M059J (cell line): ENCODE data around the gene CFDP1. TPM values are rescaled to one million over a fixed set of nuclear protein-coding genes. Genes with fewer than 3 reads are reported as not detected.

Source experiments
- DNase-seq: peaks from one replicate; pipeline ENCODE4 v3.0.0-alpha.2; 2012; ENCODE audit warnings: low read depth
- total RNA-seq: library from RNA; depleted of rRNA; stranded (reverse); fragments of >200 nt; shearing (Covaris generic); gene quantifications from 2 replicates; pipeline ENCODE4 v1.2.3, GENCODE V29; 2014

Gene CFDP1
- total RNA-seq, 1 experiment from 2014 or later: 111 TPM

DNA sequence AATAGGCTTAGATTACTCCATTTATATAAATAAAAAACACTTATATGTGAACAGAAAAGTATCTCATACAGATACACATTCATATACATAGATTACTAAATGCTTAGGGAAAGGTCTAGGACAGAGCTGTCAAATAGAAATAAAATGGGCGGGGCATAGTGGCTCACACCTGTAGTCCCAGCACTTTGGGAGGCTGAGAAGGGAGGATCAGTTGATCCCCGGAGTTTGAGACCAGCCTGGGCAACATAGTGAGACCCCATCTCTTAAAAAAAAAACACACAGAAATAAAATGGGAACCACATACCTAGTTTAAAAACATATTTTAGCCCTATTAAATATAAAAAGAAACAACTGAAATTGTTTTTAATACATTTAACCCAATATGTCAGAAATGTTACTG is 58.9 kb downstream of the CFDP1 start:
- no peak for DNase-seq

DNA sequence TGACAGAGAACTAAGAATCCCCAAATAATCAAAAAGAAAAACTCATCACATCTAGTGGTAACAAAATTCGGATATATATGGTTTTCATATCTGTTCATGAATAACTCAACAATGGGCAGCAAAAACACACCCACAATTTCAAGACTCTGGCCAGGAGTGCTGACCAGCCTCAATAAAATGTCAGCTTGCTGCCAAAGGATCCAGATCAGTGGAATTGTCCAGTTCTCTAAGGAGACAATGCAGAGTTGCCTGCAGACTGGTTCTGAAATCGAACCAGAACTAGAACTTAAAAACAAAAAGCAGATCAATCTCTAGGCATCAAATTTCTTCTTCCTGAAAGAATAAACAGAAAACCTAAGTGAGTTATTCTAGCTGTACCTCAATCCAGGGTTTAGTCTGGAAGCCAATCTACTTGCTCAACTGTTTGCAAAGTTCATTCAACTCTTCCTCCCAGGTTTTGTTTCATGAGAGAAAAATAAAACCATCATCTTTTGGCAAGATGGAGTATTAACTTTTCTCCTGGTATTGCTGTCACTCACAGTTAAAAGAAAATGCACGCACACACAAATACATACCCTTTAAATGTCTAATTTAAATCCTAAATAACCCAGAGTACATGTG is 61.0 kb downstream of the CFDP1 start:
- DNase-seq: no peak

DNA sequence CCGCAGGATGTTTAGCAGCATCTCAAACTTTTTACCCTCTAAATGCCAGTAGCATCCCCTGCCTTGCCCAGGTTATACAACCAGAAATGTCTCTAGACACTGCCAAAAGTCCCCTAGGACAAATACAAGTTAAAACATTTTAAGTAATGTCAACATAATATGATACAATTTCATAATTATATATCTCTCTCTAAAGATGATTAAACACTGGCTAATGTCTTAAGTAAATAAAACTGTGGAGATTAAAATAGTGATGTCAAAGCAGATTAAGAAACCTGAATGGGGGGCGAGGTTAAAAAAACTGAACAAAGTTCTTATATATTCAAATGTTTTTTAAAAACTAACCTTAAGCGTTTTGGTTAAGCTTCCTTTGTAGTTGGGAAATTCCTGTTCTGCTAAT is 62.1 kb downstream of the CFDP1 start:
- DNase-seq: no peak

DNA sequence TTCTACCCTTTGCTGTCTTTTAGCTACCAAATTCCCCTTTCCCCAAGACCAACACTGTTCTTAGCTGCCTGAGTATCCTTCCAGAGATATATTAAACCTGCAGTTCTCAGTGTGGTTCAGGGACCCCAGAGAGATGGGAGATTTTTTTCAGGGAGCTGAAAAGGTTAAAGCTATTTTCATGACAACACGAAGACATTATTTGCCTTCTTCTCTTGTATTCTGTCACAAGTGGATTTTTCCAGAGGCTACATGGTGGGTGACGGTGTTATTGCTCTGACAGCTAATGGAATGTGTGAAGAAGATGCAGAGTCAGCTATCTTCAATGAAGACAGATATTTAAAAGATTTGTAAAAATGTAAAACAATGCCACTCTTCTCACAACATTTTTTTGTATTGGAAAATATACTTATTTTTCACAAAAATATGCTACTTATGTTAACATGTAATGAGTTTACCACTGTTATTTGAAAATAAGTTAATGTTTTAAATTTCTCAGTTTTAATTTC is 69.0 kb downstream of the CFDP1 start:
- no peak for DNase-seq

DNA sequence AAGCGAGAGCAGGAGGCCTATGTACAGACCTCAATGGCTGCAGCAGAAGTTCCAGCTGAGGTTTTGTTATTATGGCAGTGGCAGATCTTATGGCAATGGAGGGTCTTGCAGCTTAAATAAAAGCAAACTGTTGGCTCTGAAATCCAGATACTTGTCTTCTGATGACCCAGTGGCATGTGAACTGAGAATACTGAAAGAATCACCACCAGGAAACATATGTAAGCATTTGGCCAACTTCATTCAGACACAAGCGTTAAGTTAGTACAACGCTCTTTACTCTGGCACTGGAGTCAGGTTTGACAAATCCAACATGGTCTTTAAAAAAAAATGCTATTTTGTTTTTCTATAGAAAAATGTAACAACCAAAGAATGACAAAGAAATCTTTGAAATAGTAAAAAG is 70.5 kb downstream of the CFDP1 start:
- no peak for DNase-seq

DNA sequence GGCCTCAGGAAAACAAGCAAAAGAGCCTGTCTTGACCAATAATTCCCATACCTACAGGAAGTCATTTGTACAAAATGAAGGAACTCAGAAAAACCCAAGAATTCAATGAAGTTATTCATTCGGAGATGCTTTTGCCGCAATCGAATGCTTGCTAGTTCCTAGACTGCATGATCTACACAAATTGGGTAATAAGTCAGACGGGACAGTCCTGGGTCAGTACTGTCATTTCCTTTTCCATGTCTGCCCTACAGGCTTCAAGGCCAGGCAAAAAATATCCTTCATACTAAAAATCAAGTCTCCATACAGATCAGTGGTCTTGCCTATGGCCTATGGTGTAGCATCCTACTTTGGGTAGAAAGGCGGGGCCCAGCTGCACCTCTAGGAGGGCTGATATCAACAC is 71.4 kb downstream of the CFDP1 start:
- no peak for DNase-seq

DNA sequence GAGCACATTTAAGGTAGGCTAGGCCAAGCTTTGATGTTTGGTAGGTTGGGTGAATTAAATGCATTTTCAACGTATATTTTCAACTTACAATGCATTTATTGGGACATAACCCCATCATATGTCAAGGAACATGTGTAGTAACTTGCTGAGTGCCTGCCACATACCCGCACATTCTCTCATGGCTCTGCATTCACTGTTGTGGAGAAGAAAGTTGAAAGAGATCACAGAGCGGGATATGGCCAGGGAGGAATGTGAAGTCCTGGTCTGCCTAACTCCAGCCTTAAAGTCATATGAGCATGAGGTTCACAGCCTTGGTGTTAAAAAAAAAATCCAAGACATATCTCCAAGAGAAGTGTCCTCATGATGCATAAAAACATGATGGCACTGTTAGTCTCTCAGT is 79.1 kb downstream of the CFDP1 start:
- no peak for DNase-seq

DNA sequence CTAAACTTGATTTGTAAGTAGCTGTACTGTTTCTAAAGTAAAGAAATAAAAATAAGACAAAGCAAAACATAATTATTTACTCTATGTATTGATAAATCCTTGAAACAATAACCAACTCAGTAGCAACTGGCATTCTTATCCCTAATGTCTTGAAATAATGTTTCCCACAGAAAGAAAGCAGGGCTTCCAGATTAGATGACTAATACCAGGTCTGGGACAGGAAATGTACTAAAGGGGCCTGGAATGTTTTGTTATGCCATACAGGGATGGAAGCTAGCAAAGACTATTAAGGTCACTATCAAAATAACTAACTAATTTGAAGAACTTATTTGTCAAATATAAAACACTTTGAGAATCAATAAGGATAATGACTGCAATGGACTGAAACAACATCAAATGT is 82.1 kb downstream of the CFDP1 start:
- DNase-seq: peak; percentile 83

DNA sequence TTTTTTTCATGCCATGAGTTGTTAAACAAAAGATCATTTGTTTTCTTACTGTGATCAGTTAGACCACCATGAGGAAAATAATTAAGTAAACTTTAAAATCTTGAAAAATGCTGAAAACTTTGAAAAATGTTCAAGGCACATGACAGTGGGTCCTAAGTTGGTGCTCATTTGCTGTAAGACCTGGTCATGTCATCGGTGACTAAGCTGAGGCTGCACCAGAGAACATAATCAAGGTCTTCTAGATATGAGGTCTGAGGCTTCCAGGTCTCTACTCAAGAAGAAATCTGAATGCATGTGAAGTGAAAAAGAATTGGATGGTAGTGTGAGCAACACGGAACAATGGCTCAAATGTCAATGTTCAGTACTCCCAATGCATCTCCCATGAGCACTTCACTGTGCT is 87.6 kb downstream of the CFDP1 start:
- DNase-seq: no peak

DNA sequence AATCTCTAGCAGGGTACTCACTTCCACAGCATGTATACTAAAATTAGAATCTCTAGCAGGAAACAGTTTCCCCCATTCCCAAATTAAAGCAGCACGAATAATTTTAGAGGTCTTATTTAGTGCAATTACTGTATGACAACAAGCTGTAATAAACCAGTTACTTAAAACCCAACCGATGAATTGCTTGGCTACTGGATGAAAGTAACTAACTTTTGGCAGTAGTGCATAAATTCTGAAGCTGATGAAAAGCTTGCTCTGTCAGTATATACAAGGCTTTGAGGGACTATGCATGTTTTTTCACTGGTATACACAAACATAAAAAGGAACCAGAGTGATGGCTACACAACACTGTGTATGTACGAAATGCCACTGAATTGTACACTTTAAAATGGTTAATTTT is 89.4 kb downstream of the CFDP1 start:
- no peak for DNase-seq

DNA sequence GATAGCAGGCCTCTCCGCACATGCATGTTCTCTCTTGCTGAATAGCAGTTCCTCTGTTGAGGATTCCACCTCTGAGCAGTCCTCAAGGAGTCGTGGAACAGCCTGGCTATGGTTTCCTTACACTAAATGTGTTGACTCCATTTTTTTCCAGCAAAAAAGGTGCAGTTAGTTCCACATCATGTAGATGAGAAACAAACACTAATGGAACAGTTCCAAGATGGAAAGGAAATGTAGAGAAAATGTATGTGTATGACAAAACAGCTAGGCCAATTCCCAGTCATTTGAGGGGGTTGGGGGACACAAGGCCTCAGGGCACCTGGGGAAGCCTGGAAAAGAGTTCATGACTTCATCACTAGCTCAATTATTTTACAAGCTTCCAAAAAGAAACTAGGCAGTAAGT is 90.0 kb downstream of the CFDP1 start:
- peak; percentile 37 for DNase-seq

DNA sequence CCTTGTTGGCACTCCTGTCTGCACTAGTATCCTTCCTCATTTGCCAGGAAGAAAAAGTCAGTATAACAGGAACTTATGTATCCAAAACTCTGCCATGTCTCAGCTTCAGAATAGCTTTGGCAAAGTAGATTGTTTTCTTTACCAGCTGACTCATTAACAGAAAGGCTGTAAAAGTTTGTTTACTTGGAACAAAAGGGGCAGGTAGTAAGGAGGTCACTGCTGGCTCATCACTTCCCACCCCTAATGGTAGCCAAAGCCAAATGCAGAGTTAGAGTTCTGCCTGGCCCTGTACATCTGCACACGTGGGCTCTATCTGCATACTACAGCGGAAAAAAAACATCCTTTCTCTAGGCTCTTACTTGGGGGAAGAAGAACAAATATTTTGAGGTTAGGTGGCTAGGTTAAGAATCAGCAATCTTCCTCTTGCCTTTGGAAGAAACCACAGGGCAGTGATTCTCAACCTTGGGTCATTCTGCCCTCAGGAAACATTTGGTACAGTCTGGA is 90.9 kb downstream of the CFDP1 start:
- DNase-seq: peak; percentile 95

DNA sequence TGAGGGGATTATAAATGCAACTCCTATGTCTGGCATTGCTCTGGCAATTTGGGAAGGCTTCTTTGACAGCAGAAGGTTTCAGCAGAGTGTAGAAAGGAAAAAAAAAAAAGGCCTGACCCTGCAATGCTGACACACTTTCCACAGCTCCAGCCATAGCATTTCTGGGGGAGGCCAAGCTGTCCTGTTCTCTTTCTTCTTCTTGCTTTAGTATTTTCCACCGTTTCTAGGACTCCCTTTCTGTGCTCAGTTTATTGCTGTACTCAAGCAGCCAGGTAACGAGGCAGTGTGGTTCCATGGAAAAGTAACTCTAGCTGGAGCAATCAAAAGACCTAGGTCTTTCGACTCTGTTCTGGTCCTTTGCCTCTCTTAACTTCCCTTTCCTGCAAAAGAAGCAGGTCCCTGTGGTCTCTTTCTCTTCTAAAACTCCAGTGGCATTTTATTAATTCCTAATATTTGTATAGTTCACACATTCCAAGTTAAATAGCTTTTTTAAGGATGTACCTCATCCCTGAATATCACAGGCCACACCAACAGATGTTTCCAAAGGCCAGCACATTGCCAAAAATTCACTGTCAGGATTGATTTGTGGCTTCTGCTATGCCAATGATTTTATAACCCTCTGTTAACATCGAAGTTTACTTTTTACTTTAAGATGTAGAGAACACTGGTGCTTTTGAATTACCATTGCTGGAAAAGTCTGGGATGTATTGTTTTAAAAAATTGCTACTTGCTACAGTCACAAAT is 91.6 kb downstream of the CFDP1 start:
- DNase-seq: no peak

DNA sequence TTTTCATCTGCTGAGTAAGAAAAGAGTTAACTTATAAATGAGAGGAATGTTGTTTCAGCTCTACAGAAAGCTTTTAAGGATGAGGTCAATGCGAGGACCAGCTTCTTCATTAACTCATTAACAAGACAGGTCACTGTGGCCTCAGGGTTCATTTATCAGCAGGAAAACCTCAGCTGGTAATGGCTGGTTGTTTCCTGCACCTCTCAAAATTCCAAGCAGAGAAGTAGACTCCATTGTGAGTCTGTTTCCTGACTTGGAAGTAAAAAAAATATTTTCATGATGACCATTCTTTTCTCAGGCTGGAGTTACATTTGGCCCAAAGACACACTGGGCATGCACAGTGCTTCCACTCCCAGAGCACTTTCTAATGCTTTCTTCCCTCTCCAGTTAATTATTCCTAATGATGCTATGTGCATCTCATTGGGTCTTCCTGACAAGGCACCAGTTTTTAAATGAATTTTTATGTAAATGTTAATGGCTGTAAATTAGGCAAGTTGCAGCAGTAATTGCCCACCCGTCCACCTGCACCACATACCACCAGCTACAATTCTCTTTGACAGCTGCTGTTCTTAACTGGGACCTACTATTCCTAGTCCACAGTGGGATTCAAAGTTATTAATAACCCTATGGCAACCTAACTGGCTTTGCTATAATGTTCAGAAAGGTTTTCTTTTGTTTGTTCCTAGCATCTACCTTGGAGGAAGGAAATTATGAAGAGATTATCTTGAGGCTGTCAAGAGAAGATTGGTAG is 92.4 kb downstream of the CFDP1 start:
- peak; percentile 87 for DNase-seq

DNA sequence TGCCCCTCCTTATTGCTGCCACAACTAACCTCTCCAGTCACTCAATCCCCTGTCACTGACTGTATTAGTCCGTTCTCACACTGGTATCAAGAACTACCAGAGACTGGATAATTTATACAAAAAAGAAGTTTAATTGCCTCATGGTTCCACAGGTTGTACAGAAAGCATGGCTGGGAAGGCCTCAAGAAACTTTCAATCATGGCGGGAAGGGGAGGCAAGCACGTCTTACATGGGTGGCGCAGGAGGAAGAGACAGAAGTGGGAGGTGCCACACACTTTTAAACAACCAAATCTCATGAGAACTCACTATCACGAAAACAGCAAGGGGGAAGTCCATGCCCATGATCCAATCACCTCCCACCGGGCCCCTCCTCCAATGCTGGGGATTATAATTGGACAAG is 95.9 kb downstream of the CFDP1 start:
- DNase-seq: no peak

DNA sequence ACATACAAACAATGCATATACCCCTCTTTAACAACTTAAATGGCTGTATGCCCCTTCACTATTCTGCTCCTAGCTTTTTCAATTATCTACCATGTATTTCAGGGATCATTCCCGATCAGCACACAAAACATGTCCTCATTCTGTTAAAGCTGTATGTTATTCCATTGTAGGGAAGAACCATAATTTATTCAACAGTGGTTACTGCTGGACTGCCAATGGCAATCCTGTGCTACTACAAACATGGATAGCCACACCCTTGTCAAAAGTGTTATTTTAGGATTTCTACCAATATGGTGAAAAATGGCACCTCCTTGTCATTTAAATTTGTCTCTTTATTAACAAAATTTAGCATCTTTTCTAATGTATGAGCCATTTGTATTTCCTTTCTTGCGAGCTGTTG is 96.8 kb downstream of the CFDP1 start:
- DNase-seq: no peak

DNA sequence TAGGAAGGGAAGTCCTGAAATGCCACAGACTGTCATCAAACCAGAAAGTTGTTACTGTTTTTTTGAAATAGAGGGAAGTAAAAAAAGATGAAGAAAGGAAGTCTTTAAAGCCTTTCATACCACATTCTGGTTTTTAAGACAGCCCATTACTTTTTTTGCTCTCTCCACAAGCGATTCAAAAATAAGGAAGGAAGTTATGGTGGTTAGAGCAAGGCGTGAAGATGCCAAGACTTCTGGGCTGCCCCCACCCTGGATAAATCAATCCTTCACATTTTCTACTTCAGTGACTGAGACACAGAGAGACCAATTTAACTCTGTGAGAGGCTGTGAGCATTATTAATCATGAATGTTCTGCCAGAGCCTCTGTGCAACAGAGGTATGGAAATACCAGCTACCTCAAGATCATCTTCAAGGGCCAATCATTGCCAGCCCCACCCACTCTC is 99.6 kb downstream of the CFDP1 start:
- no peak for DNase-seq

DNA sequence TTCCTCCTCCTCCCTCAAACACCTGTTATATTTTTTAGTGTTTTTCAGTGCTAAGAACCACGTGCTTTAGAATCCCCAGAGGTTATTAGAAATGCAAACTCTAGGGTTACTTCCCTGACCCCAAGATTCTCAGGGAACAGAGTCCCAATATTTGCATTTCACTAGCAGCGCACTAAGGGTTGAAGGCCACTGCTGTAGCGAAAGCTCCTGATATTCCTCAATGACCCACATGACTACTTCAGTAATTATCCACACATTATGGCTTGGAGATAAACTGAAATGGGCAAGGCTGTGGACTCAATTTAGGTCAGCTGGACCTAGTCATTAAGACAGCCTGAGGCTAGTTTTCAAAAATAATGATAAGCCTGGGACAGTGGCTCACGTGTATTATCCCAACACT is 103.4 kb downstream of the CFDP1 start:
- no peak for DNase-seq

DNA sequence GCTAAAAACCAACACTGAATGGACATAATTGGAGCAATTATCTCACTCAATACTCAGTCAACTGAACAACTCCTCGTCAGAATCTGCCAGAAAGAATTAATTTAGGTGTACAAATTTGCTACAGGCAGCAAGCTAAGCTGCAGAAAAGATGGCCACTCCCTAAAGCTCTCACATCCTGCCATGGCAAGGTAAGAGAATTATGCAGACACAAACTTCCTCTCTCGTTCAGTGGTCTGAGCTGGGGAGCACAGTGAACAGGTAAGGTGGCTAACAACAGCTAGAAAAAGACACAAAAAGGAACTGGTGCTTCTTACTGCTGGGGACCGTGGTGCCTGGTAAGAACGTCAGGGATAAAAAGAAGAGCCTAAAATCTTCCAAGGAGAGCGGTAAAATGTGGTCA is 107.0 kb downstream of the CFDP1 start:
- DNase-seq: no peak

DNA sequence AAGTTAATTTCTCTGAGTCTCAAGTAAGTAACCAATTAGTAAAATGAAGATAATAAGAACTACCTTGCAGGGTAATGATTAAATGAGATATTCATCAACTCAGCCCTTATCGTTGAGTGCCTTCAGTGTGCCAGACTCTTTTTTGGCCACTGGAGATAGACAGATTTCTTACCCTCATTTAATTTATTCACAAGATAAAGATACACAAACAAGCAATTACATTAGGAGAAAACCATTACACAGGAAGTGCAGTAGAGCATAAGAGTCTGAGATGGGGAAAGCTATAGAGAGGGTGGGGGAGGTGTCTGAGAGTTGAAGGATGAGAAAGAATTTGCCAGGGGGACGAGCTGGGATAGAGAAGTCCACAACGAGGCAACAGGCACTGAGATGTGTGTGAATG is 109.4 kb downstream of the CFDP1 start:
- DNase-seq: peak; percentile 52

DNA sequence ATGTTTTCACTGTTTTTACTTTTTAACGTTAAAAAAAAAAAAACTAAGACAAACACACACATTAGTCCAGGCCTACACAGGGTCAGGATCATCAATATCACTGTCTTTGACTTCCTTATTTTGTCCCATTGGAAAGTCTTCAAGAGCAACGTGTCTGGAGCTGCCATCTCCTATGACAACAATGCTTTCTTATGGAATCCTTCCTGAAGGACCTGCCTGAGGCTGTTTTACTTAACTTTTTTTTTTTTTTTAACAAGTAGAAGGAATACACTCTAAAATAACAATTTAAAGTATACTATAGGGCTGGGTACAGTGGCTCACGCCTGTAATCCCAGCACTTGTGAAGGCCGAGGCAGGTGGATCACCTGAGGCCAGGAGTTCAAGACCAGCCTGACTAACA is 110.1 kb downstream of the CFDP1 start:
- DNase-seq: peak; percentile 58

DNA sequence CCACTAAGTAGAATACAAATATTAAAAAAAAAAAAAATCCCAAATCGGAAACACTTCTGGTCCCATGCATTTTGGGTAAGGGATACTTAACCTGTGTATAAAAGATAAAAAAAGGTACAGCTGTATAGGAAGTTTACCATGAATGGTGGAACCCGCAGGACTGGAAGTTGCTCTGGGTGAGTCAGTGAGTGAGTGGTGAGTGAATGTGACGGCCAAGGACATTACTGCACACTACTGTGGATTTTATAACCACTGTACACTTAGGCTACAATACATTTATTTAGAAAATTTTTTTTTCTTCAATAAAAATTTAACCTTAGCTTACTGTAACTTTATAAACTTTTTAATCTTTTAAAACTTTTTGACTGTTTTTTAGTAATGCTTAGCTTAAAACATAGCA is 110.6 kb downstream of the CFDP1 start:
- peak; percentile 59 for DNase-seq

DNA sequence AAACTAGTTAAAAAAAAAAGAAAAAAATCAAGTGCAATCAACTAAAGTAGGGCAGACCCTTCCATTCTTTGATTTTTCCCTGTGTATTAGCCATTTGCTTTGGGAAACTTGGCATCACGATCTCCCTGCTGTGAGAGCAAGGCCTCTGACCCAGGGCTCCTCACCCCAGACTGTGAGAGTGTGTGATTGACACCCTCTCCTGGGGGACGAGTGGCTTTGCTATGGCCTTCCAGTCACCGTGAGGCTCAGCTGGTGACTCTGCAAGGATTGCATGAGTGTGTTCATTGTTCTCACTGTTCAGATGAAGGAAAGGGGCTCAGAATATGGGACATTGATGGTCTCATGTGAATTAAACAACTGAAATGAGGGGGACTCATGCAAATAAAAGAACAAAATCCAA is 112.9 kb downstream of the CFDP1 start:
- DNase-seq: peak; percentile 76
